Loucy (cell line): ENCODE results near the gene ERRFI1.

Source experiments
- CTCF ChIP-seq: fragments of 200-600 bp; sonication (generic); conservative IDR thresholded peaks from 2 replicates; pipeline ENCODE4 v1.5.1; 2014; ENCODE audit warnings: mild to moderate bottlenecking, antibody characterized with exemption, low read length
- EZH2phosphoT487 ChIP-seq: fragments of 200-600 bp; IDR thresholded peaks from 2 replicates; pipeline ENCODE4 v1.6.1; 2018; ENCODE audit warnings: antibody characterized with exemption, mild to moderate bottlenecking, moderate library complexity, borderline replicate concordance

DNA sequence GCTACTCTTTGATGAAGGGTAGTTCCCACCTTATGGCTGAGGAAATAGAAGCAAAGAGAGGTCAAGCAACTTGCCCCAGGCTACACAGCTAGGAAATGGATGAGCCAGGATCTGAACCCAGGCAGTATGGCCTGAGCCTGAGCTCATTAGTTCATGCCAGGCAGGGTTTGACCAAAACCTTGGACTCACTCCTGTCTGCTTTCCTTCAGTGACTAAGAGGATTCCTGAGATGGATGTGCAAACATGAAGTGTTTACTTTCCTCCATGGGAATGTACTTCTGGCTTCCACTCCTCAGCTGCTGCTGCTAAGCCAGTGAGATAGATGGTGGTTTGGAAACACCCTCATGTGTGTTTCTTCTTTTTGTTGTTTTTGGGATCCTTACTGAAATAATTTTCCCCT lies 35.1 kb upstream of the ERRFI1 start:
- TF ChIP-seq CTCF (no peak), EZH2phosphoT487 (no peak)
